ENCODE data around the gene RBMS3. TPM values are rescaled to one million over a fixed set of nuclear protein-coding genes. Genes with fewer than 3 reads are reported as not detected.
A peak's percentile ranks its signal among the peaks of the same experiment; 100 is the strongest.

RBMS3 gene
- total and polyA plus RNA-seq, 2 experiments from 2014 or later: 3.2 to 7.4 TPM

GRCh38 chr3:29279806-29280205 is 1.1 kb upstream of the RBMS3 start:
- no peaks in the 10 kb centered on the region for H3K36me3 Mint-ChIP-seq (ENCODE audit: low read depth)
- no peaks in the 10 kb centered on the region for H3K27me3 Mint-ChIP-seq (ENCODE audit: insufficient read depth, low read depth, poor library complexity)
- peaks cover 7% of the 10 kb centered on the region; the same call in 1 of the 2 replicates for H3K79me2 ChIP-seq (replicated peaks; ENCODE audit: insufficient read depth)
- H3K27ac ChIP-seq (ENCODE audit: low read depth): no peak overlapping the region
- 0 out of 2 replicates have a peak overlapping the region, but pooled peaks have one; percentile 7 for H2AFZ ChIP-seq
- H3K4me2 ChIP-seq: peak overlapping the region; percentile 39; the same call in 1 of the 2 replicates
- no peaks in the 10 kb centered on the region for H3K9me2 ChIP-seq (ENCODE audit: insufficient read depth)
- no peak overlapping the region for H3K4me3 ChIP-seq
- no peaks in the 10 kb centered on the region for H3K27me3 ChIP-seq (ENCODE audit: insufficient read depth)
- H3K36me3 ChIP-seq (ENCODE audit: insufficient read depth): no peaks in the 10 kb centered on the region
- peaks cover 59% of the 10 kb centered on the region for H3K4me1 ChIP-seq (ENCODE audit: insufficient read depth)
- H3K4me3 Mint-ChIP-seq: peak overlapping the region; percentile 24; the same call in 1 of the 3 replicates
- no peaks in the 10 kb centered on the region for H3F3A ChIP-seq (replicated peaks; ENCODE audit: low read depth)
- no peak for TF ChIP-seq CREB1 (CRISPR knock-in tag; IDR thresholded peaks at IDR 0.05; ENCODE audit: low read depth)
- no peak for TF ChIP-seq EZH2phosphoT487 (IDR thresholded peaks at IDR 0.05; ENCODE audit: unreplicated experiment)
- no peak for TF ChIP-seq NANOG (IDR thresholded peaks at IDR 0.05; ENCODE audit: borderline replicate concordance)
- no peak for TF ChIP-seq POLR2AphosphoS5 (IDR thresholded peaks at IDR 0.05; ENCODE audit: low read depth)
- no peak for TF ChIP-seq ZNF462 (CRISPR knock-in tag; IDR thresholded peaks at IDR 0.05)
- TF ChIP-seq ETS1 (IDR thresholded peaks at IDR 0.05): no peak
- TF ChIP-seq ZNF114 (CRISPR knock-in tag; IDR thresholded peaks at IDR 0.05): no peak
- no peak for TF ChIP-seq ZNF331 (CRISPR knock-in tag; IDR thresholded peaks at IDR 0.05; ENCODE audit: low read depth)
- TF ChIP-seq JUNB (IDR thresholded peaks at IDR 0.05; ENCODE audit: unreplicated experiment): no peak
- no peak for TF ChIP-seq STAT1 (IDR thresholded peaks at IDR 0.05; ENCODE audit: unreplicated experiment)
- no peak for TF ChIP-seq EZH2 (IDR thresholded peaks at IDR 0.05; ENCODE audit: low read depth, unreplicated experiment)
- TF ChIP-seq REST (IDR thresholded peaks at IDR 0.05; ENCODE audit: unreplicated experiment): no peak
- no peak for TF ChIP-seq CTCF (conservative IDR thresholded peaks at IDR 0.05; ENCODE audit: low read depth in 2 of 2)
- no peaks in the 10 kb centered on the region for H3K9me3 Mint-ChIP-seq
- ATAC-seq (no peak), DNase-seq (ENCODE audit: low spot score) (no peak)
- H3K27ac Mint-ChIP-seq: no peak overlapping the region
- H3K4me1 Mint-ChIP-seq: peaks cover 64% of the 10 kb centered on the region
- H4K20me1 ChIP-seq (replicated peaks; ENCODE audit: insufficient read depth): no peaks in the 10 kb centered on the region
